ENCODE measurements around the gene FLNB.

The FLNB gene

GRCh38 chr3:58189691-58190090 lies 181.5 kb downstream of the FLNB start:
- DNase-seq (ENCODE audit: low spot score) = no peak
- no peak overlapping the region for H3K4me3 ChIP-seq
- no peak for TF ChIP-seq CTCF (IDR thresholded peaks at IDR 0.05)
- peak overlapping the region in 1 of 2 donors; percentile 7 for H3K27ac ChIP-seq

- Histone ChIP-seq H3K4me3 (no peak overlapping the region), H3K27ac (no peak overlapping the region)
- TF ChIP-seq CTCF (IDR thresholded peaks at IDR 0.05) = no peak
- no peak for DNase-seq (ENCODE audit: low spot score)
Observed at GRCh38 chr3:58190291-58190690, 182.1 kb downstream of the FLNB start.

GRCh38 chr3:58190882-58191281 lies 182.7 kb downstream of the FLNB start:
- no peak overlapping the region for H3K27ac ChIP-seq
- H3K4me3 ChIP-seq = no peak overlapping the region
- TF ChIP-seq CTCF (IDR thresholded peaks at IDR 0.05) = no peak
- no peak for DNase-seq (ENCODE audit: low spot score)

GRCh38 chr3:58191361-58191991 lies 183.3 kb downstream of the FLNB start:
- Histone ChIP-seq H3K27ac (no peak overlapping the region), H3K4me3 (no peak overlapping the region)
- DNase-seq (ENCODE audit: low spot score) = no peak
- no peak for TF ChIP-seq CTCF (IDR thresholded peaks at IDR 0.05)

GRCh38 chr3:58192069-58192468 lies 183.8 kb downstream of the FLNB start:
- TF ChIP-seq CTCF (IDR thresholded peaks at IDR 0.05) = no peak
- Histone ChIP-seq H3K27ac (no peak overlapping the region), H3K4me3 (no peak overlapping the region)
- no peak for DNase-seq (ENCODE audit: low spot score)

GRCh38 chr3:58193682-58194407 lies 185.6 kb downstream of the FLNB start:
- Histone ChIP-seq H3K4me3 (no peak overlapping the region), H3K27ac (no peak overlapping the region)
- TF ChIP-seq CTCF (IDR thresholded peaks at IDR 0.05) = no peak
- no peak for DNase-seq (ENCODE audit: low spot score)

GRCh38 chr3:58197588-58197987 lies 189.4 kb downstream of the FLNB start:
- TF ChIP-seq CTCF (IDR thresholded peaks at IDR 0.05) = no peak
- DNase-seq (ENCODE audit: low spot score) = no peak
- peak overlapping the region in 1 of 2 donors; percentile 56 for H3K27ac ChIP-seq
- H3K4me3 ChIP-seq = no peak overlapping the region
